ENCODE data around the gene PBX2. TPM values are rescaled to one million over a fixed set of nuclear protein-coding genes. Genes with fewer than 3 reads are reported as not detected.

The PBX2 gene
- total and polyA plus RNA-seq, 2 of the 4 experiments (the other 2 are of a cell fraction) = 17.7 to 56.8 TPM

- Histone ChIP-seq H3K27ac (ENCODE audit: insufficient read depth, low read length) (no peak within 1 kb of the TSS), H3K27me3 (ENCODE audit: control insufficient read depth, insufficient read depth, low read length) (no peaks in the 10 kb centered on the region), H3K23ac (ENCODE audit: low read depth, low read length) (no peak within 1 kb of the TSS), H3K4ac (ENCODE audit: low read depth, low read length) (no peak within 1 kb of the TSS; the same call in 1 of the 2 replicates), H2AFZ (replicated peaks; ENCODE audit: low read length, poor library complexity) (peak within 1 kb of the TSS; percentile 39), H4K20me1 (ENCODE audit: insufficient read depth, low read length) (no peaks in the 10 kb centered on the region), H3K79me1 (ENCODE audit: low read depth in 1 of 2, low read length in 2 of 2) (peaks cover 11 to 48% of the 10 kb centered on the region in 2 experiments), H3K56ac (ENCODE audit: extremely low read depth, insufficient read depth, low read length) (no peak within 1 kb of the TSS), H3K14ac (replicated peaks; ENCODE audit: low read depth, low read length) (no peak within 1 kb of the TSS), H3K4me1 (ENCODE audit: control insufficient read depth, insufficient read depth, low read length) (no peaks in the 10 kb centered on the region), H3K9me1 (ENCODE audit: insufficient read depth, low read length) (peaks cover 9% of the 10 kb centered on the region), H4K8ac (ENCODE audit: low read depth in 2 of 2, low read length in 2 of 2) (no peak within 1 kb of the TSS), H2BK120ac (ENCODE audit: low read depth, low read length) (no peak within 1 kb of the TSS), H3K36me3 (ENCODE audit: control insufficient read depth, insufficient read depth, low read length) (peaks cover 38% of the 10 kb centered on the region), H3K9ac (ENCODE audit: low read depth, low read length) (no peak within 1 kb of the TSS), H3K4me3 (ENCODE audit: insufficient read depth, low read depth, low read length) (no peak within 1 kb of the TSS), H3K9me3 (ENCODE audit: control insufficient read depth, insufficient read depth, low read length) (no peaks in the 10 kb centered on the region), H2BK5ac (ENCODE audit: low read depth, low read length, poor library complexity, severe bottlenecking) (no peak within 1 kb of the TSS), H2AK5ac (ENCODE audit: low read depth, low read length) (no peak within 1 kb of the TSS; the same call in 1 of the 2 replicates), H4K91ac (ENCODE audit: insufficient read depth, low read depth, low read length) (no peak within 1 kb of the TSS), H3K18ac (ENCODE audit: low read depth, low read length) (no peak within 1 kb of the TSS), H2AK9ac (replicated peaks; ENCODE audit: low read depth, low read length, poor library complexity) (peak within 1 kb of the TSS; percentile 71), H3K4me2 (ENCODE audit: low read depth, low read length) (no peak within 1 kb of the TSS), H2BK20ac (ENCODE audit: low read depth, low read length) (no peak within 1 kb of the TSS), H4K5ac (ENCODE audit: low read depth, low read length) (no peak within 1 kb of the TSS), H2BK15ac (ENCODE audit: low read depth, low read length) (no peak within 1 kb of the TSS)
- intact Hi-C loops (cut with micrococcal nuclease) = no loop called here
- dilution Hi-C loops (cut with HindIII; ENCODE audit: low sequenced_read_pairs, unreplicated experiment) = no loop called here
- TF ChIP-seq CTCF (conservative IDR thresholded peaks at IDR 0.05; ENCODE audit: low read depth, low read length) (no peak), CEBPB (IDR thresholded peaks at IDR 0.05; ENCODE audit: low read depth, low read length) (peak; percentile 42; the same call in 1 of the 2 replicates)
- in situ Hi-C loops (cut with MboI; ENCODE audit: low sequenced_read_pairs) = loop anchor here (25.0 kb wide), 1 partner anchor 778 kb away; the partner anchor contains the start of genes BRD2 and HLA-DMA
- ChIA-PET CTCF (no interaction called here), POLR2A (ENCODE audit: unreplicated experiment) (no interaction called here)
- no TSS peak for BruUV-seq (replicated peaks)
- ATAC-seq (ENCODE audit: low read depth) (no peak), DNase-seq (no peak)
- 100% methylated on average over 1 of the region's 6 CpGs; no CpG with 5 or more reads in 1 of the 2 experiments for WGBS, 2 experiments (ENCODE audit: extremely low coverage in 2 of 2, insufficient read length in 1 of 2)
Measured at GRCh38 chr6:32184084-32184640, 5.8 kb downstream of the PBX2 start, which contains the start of gene AGER. Gene AGER (minus strand): TSS chr6:32184253. CDS start chr6:32184222, 31 bp downstream.
